B cell (primary cell): ENCODE measurements around the gene SPACA6.

Source experiments
- EZH2 ChIP-seq: IDR thresholded peaks from 2 replicates; pipeline ENCODE4 v1.6.1; 2012; ENCODE audit warnings: borderline replicate concordance, low read depth, mild to moderate bottlenecking, moderate library complexity, low read length; ENCODE audit not compliant: insufficient read depth, poor library complexity, severe bottlenecking
- TF ChIP-seq, protein P1 (sequence below): fragments of 200-600 bp; IDR thresholded peaks from one replicate; pipeline ENCODE4 v1.8.0; 2022; ENCODE audit warnings: antibody characterized with exemption, mild to moderate bottlenecking

DNA sequence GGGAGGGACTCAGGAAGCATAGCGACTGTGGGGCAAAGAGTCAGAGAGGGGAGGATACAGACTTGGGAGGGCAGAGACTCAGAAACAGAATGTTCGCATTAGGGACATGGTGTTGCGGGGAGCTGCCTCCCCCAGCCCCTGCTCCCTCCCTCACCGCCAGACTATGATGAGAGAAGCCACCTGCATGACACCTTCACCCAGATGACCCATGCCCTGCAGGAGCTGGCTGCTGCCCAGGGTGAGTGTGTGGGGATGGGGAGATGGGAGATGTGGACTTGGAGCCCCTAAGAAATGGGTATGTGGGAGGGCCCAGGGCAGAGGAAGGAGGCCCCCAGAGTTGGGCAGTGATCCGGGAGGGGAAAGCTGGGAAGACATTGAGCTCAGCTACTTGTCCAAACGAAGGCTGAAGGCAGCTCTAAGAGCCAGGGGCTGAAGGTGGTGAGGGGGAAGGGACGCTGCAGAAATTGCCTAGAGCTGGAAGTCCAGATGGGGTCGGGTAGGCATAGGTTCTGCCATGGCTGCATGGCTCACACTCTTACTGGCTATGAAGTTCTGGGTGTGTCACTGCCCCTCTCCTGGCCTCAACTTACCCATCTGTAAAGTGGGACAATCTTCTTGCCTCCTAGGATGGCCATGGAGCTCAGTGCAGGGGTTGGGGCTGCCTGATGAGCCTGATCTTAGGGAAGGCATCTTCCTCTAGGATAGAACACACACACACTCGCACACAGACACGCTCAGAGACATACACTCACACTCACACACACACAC lies 1.4 kb downstream of the SPACA6 start:
- TF ChIP-seq, protein P1, sequence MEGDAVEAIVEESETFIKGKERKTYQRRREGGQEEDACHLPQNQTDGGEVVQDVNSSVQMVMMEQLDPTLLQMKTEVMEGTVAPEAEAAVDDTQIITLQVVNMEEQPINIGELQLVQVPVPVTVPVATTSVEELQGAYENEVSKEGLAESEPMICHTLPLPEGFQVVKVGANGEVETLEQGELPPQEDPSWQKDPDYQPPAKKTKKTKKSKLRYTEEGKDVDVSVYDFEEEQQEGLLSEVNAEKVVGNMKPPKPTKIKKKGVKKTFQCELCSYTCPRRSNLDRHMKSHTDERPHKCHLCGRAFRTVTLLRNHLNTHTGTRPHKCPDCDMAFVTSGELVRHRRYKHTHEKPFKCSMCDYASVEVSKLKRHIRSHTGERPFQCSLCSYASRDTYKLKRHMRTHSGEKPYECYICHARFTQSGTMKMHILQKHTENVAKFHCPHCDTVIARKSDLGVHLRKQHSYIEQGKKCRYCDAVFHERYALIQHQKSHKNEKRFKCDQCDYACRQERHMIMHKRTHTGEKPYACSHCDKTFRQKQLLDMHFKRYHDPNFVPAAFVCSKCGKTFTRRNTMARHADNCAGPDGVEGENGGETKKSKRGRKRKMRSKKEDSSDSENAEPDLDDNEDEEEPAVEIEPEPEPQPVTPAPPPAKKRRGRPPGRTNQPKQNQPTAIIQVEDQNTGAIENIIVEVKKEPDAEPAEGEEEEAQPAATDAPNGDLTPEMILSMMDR: no peak
- TF ChIP-seq EZH2: no peak
